HepG2 (cell line): Measurements from ENCODE around the gene MCF2L. TPM values are rescaled to one million over a fixed set of nuclear protein-coding genes. Genes with fewer than 3 reads are reported as not detected.

ENCODE experiments used
- CC2D1A ChIP-seq: sonication (generic); formaldehyde crosslinking; IDR thresholded peaks from 2 replicates; pipeline ENCODE4 v1.8.1; 2023; ENCODE audit warnings: mild to moderate bottlenecking, missing genetic modification reagents
- ELF1 ChIP-seq: sonication (generic); formaldehyde crosslinking; IDR thresholded peaks from 2 replicates; pipeline ENCODE4 v1.4.0; 2020; ENCODE audit warnings: missing genetic modification reagents
- NAIF1 ChIP-seq: sonication (generic); formaldehyde crosslinking; IDR thresholded peaks from 2 replicates; pipeline ENCODE4 v1.5.0; 2020; ENCODE audit warnings: mild to moderate bottlenecking, missing genetic modification reagents, borderline replicate concordance
- SAP130 ChIP-seq: IDR thresholded peaks from 2 replicates; pipeline ENCODE4 v1.6.1; 2016; ENCODE audit warnings: low read depth
- SETDB1 ChIP-seq: sonication (generic); formaldehyde crosslinking; IDR thresholded peaks from 2 replicates; pipeline ENCODE4 v1.5.1; 2020; ENCODE audit warnings: missing genetic modification reagents, mild to moderate bottlenecking, borderline replicate concordance
- SNAPC4 ChIP-seq: sonication (generic); formaldehyde crosslinking; IDR thresholded peaks from 2 replicates; pipeline ENCODE4 v1.4.0; 2020; ENCODE audit warnings: mild to moderate bottlenecking, missing genetic modification reagents
- TAF1 ChIP-seq: sonication (generic); formaldehyde crosslinking; IDR thresholded peaks from 2 replicates; pipeline ENCODE4 v1.4.0; 2020; ENCODE audit warnings: missing genetic modification reagents
- WIZ ChIP-seq: sonication (generic); formaldehyde crosslinking; IDR thresholded peaks from 2 replicates; pipeline ENCODE4 v1.5.1; 2020; ENCODE audit warnings: mild to moderate bottlenecking, missing genetic modification reagents
- ZNF263 ChIP-seq: sonication (generic); formaldehyde crosslinking; IDR thresholded peaks from 2 replicates; pipeline ENCODE4 v1.4.0; 2020; ENCODE audit warnings: missing genetic modification reagents
- ZNF672 ChIP-seq: sonication (generic); formaldehyde crosslinking; IDR thresholded peaks from 2 replicates; pipeline ENCODE4 v1.8.1; 2022; ENCODE audit warnings: missing genetic modification reagents
- ZNF768 ChIP-seq: sonication (generic); formaldehyde crosslinking; IDR thresholded peaks from 2 replicates; pipeline ENCODE4 v1.4.0; 2020; ENCODE audit warnings: missing genetic modification reagents
- polyA plus RNA-seq, 8 experiments: library from polyadenylated mRNA; depleted of rRNA in 3 of 8; stranded (reverse) in 7 of 8; unstranded in 1 of 8; fragments of >200 nt; fragmentation: Illumina TruSeq in 4 of 8; extraction: Trizol in 4 of 8; gene quantifications; 2 replicates each; pipeline versions ENCODE4 v1.2.1 to v1.2.3, GENCODE V29; 2011 to 2016; ENCODE audit warnings: low read depth in 4 of 8, missing spikeins in 1 of 8, mixed read lengths in 1 of 8; ENCODE audit not compliant: insufficient read depth in 1 of 8
- total RNA-seq, 5 experiments: library from RNA; depleted of rRNA; stranded (reverse); fragments of >200 nt; fragmentation: Illumina TruSeq; extraction: Trizol; gene quantifications; 2 replicates each; pipeline ENCODE4 v1.2.3, GENCODE V29; 2016; ENCODE audit warnings: low read depth in 1 of 5
- TF ChIP-seq, protein P1 (sequence below): sonication (generic); formaldehyde crosslinking; IDR thresholded peaks from 2 replicates; pipeline ENCODE4 v1.8.1; 2022; ENCODE audit warnings: low read depth, mild to moderate bottlenecking, missing genetic modification reagents
- TF ChIP-seq, protein P2 (sequence below), 2 experiments: sonication (generic) in 1 of 2; formaldehyde crosslinking in 1 of 2; IDR thresholded peaks; 2 replicates each; pipeline versions ENCODE4 v1.4.0 to v1.6.1; 2016 to 2020; ENCODE audit warnings: borderline replicate concordance in 1 of 2, low read depth in 1 of 2, mild to moderate bottlenecking in 1 of 2, missing genetic modification reagents in 1 of 2
- TF ChIP-seq, protein P3 (sequence below): IDR thresholded peaks from 2 replicates; pipeline ENCODE4 v1.6.1; 2016

MCF2L gene
- total and polyA plus RNA-seq, 2 of the 13 experiments (the other 11 are each of a cell fraction or from before 2014, with no cell fraction given), result 19.4 to 28.4 TPM

- TF ChIP-seq, protein P1, sequence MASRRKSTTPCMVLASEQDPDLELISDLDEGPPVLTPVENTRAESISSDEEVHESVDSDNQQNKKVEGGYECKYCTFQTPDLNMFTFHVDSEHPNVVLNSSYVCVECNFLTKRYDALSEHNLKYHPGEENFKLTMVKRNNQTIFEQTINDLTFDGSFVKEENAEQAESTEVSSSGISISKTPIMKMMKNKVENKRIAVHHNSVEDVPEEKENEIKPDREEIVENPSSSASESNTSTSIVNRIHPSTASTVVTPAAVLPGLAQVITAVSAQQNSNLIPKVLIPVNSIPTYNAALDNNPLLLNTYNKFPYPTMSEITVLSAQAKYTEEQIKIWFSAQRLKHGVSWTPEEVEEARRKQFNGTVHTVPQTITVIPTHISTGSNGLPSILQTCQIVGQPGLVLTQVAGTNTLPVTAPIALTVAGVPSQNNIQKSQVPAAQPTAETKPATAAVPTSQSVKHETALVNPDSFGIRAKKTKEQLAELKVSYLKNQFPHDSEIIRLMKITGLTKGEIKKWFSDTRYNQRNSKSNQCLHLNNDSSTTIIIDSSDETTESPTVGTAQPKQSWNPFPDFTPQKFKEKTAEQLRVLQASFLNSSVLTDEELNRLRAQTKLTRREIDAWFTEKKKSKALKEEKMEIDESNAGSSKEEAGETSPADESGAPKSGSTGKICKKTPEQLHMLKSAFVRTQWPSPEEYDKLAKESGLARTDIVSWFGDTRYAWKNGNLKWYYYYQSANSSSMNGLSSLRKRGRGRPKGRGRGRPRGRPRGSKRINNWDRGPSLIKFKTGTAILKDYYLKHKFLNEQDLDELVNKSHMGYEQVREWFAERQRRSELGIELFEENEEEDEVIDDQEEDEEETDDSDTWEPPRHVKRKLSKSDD (CRISPR knock-in tag), result 0 out of 2 replicates have a peak, but pooled peaks have one; percentile 3
- peak; percentile 75 for TF ChIP-seq SAP130 (CRISPR knock-in tag)
- TF ChIP-seq ZNF672 (CRISPR knock-in tag), result peak; percentile 53; the same call in 1 of the 2 replicates
- TF ChIP-seq, protein P2, sequence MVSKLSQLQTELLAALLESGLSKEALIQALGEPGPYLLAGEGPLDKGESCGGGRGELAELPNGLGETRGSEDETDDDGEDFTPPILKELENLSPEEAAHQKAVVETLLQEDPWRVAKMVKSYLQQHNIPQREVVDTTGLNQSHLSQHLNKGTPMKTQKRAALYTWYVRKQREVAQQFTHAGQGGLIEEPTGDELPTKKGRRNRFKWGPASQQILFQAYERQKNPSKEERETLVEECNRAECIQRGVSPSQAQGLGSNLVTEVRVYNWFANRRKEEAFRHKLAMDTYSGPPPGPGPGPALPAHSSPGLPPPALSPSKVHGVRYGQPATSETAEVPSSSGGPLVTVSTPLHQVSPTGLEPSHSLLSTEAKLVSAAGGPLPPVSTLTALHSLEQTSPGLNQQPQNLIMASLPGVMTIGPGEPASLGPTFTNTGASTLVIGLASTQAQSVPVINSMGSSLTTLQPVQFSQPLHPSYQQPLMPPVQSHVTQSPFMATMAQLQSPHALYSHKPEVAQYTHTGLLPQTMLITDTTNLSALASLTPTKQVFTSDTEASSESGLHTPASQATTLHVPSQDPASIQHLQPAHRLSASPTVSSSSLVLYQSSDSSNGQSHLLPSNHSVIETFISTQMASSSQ (IDR thresholded peaks at IDR 0.05; ENCODE audit: low read depth), result no peak
- TF ChIP-seq, protein P2 (CRISPR knock-in tag; IDR thresholded peaks at IDR 0.05; ENCODE audit: borderline replicate concordance), result no peak
- no peak for TF ChIP-seq ELF1 (CRISPR knock-in tag)
- no peak for TF ChIP-seq CC2D1A
- TF ChIP-seq, protein P3, sequence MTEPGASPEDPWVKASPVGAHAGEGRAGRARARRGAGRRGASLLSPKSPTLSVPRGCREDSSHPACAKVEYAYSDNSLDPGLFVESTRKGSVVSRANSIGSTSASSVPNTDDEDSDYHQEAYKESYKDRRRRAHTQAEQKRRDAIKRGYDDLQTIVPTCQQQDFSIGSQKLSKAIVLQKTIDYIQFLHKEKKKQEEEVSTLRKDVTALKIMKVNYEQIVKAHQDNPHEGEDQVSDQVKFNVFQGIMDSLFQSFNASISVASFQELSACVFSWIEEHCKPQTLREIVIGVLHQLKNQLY (CRISPR knock-in tag), result no peak
- no peak for TF ChIP-seq SETDB1
- TF ChIP-seq WIZ (CRISPR knock-in tag), result no peak
- peak; percentile 17 for TF ChIP-seq TAF1 (CRISPR knock-in tag)
- no peak for TF ChIP-seq SNAPC4 (CRISPR knock-in tag)
- TF ChIP-seq ZNF768 (CRISPR knock-in tag), result no peak
- no peak for TF ChIP-seq NAIF1 (CRISPR knock-in tag)
- TF ChIP-seq ZNF263 (CRISPR knock-in tag), result no peak
Observed at GRCh38 chr13:113001241-113002140, 32.5 kb downstream of the MCF2L start (continued).
